SK-N-SH treated with all-trans-retinoic acid at 6 μM for 48 hours (cell line): Measurements from ENCODE around the gene PHACTR4.

Experiments used
- BACH2 ChIP-seq: fragments of 250-450 bp; sonication (Bioruptor Pico); IDR thresholded peaks from 2 replicates; pipeline ENCODE4 v1.9.0; 2021; ENCODE audit warnings: mild to moderate bottlenecking, borderline replicate concordance
- ESRRG ChIP-seq: fragments of 250-450 bp; sonication (Bioruptor Pico); IDR thresholded peaks from 2 replicates; pipeline ENCODE4 v1.6.1; 2021; ENCODE audit warnings: mild to moderate bottlenecking

DNA sequence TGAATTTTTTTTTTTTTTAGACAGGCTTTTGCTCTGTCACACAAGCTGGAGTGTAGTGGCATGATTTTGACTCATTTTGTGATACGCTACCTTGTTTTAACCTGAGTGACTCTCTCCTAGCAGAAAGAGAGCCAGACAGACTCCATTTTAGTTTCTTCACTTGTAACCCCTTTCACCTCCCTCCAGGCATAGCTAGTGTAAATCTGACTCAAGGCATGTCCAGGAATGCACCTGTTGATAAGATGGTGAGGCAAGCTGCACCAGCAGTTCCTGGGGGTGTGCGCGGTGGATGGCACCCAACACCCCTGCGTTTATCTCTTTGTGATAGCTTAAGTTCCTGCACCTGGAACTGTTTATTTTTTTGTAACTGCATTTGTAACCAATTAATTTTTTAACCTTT, 4.7 kb upstream of the PHACTR4 start:
- TF ChIP-seq ESRRG (CRISPR knock-in tag): no peak
- no peak for TF ChIP-seq BACH2 (CRISPR knock-in tag)
